K562 (cell line): ENCODE data around the gene POU3F1.

Experiments used
- BACH1 ChIP-seq: fragments of 200-800 bp; sonication (Bioruptor generic); IDR thresholded peaks from 2 replicates; pipeline ENCODE4 v1.6.1; 2016; ENCODE audit warnings: missing genetic modification characterization, missing compliant biosample characterization
- EZH2 ChIP-seq: IDR thresholded peaks from 2 replicates; pipeline ENCODE4 v1.6.1; 2012; ENCODE audit warnings: low read depth, mild to moderate bottlenecking, inconsistent platforms, low read length, borderline replicate concordance
- TF ChIP-seq, protein P1 (sequence below): sonication (generic); formaldehyde crosslinking; IDR thresholded peaks from 2 replicates; pipeline ENCODE4 v1.8.1; 2023; ENCODE audit warnings: mild to moderate bottlenecking, missing genetic modification reagents
- TF ChIP-seq, protein P2 (sequence below), 3 experiments: IDR thresholded peaks in 2 of 3; conservative IDR thresholded peaks in 1 of 3; 2 replicates each; pipeline ENCODE4 v1.5.1; 2011 to 2012; ENCODE audit warnings: low read length in 3 of 3, mild to moderate bottlenecking in 3 of 3, control low read depth in 2 of 3, improper control_type of control experiment in 1 of 3, inconsistent platforms in 1 of 3, low read depth in 1 of 3, mixed read lengths in 1 of 3, moderate library complexity in 1 of 3; ENCODE audit not compliant: insufficient read depth in 2 of 3

DNA sequence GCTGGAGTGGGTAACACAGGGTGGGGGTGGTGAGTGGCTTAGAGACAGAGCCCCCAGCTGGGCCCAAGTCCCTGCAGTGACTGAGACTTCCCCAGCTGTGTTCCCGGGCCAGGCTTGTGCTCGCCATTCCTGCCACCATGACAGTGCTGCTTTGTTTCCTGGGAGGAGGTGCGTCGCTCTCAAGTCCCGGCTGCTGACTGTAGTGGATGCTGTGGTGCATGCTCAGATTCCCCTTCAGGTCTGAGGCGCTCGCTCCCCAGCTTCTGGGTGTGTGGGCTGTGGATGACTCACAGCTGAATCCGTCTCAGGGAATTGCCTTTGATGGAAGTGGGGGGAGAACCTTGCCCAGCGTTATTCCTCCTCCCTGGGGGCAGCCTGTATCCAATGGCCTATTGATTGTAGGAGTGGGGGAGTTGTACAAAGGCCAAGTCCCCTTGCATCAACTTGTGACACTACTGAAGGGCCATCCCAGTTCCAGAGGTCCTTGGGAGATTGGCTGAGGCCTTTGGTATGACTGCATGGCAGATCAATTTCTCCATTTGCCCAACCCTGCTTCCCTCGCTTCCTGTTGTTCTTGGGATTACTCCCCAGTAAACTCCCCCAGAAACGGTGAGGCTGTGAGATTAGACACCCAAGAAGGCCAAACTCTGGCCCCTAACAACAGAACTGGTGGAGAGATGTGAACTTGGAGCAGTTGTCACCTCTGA lies 17.8 kb upstream of the POU3F1 start:
- TF ChIP-seq, protein P1, sequence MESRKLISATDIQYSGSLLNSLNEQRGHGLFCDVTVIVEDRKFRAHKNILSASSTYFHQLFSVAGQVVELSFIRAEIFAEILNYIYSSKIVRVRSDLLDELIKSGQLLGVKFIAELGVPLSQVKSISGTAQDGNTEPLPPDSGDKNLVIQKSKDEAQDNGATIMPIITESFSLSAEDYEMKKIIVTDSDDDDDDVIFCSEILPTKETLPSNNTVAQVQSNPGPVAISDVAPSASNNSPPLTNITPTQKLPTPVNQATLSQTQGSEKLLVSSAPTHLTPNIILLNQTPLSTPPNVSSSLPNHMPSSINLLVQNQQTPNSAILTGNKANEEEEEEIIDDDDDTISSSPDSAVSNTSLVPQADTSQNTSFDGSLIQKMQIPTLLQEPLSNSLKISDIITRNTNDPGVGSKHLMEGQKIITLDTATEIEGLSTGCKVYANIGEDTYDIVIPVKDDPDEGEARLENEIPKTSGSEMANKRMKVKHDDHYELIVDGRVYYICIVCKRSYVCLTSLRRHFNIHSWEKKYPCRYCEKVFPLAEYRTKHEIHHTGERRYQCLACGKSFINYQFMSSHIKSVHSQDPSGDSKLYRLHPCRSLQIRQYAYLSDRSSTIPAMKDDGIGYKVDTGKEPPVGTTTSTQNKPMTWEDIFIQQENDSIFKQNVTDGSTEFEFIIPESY (CRISPR knock-in tag) = no peak
- TF ChIP-seq BACH1 (tag) (no peak), EZH2 (no peak)
- TF ChIP-seq, protein P2, sequence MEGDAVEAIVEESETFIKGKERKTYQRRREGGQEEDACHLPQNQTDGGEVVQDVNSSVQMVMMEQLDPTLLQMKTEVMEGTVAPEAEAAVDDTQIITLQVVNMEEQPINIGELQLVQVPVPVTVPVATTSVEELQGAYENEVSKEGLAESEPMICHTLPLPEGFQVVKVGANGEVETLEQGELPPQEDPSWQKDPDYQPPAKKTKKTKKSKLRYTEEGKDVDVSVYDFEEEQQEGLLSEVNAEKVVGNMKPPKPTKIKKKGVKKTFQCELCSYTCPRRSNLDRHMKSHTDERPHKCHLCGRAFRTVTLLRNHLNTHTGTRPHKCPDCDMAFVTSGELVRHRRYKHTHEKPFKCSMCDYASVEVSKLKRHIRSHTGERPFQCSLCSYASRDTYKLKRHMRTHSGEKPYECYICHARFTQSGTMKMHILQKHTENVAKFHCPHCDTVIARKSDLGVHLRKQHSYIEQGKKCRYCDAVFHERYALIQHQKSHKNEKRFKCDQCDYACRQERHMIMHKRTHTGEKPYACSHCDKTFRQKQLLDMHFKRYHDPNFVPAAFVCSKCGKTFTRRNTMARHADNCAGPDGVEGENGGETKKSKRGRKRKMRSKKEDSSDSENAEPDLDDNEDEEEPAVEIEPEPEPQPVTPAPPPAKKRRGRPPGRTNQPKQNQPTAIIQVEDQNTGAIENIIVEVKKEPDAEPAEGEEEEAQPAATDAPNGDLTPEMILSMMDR (IDR thresholded peaks at IDR 0.05 in 2 of 3, conservative IDR thresholded peaks at IDR 0.05 in 1 of 3; ENCODE audit: insufficient read depth in 2 of 3, low read depth in 1 of 3, low read length in 3 of 3) = peak in 2 of 3 experiments; percentile 10 to 24; a peak in 1 of 6 replicates
